Islet precursor cell (in vitro differentiated cells): ENCODE results near the gene GSN.

ENCODE experiments used
- DNase-seq: peaks from one replicate; pipeline ENCODE4 v3.0.0-alpha.2; 2018

Gene GSN

GRCh38 chr9:121304707-121305106 is 36.7 kb downstream of the GSN start:
- DNase-seq = no peak

GRCh38 chr9:121305269-121305994 is 37.5 kb downstream of the GSN start:
- no peak for DNase-seq

- DNase-seq = no peak
Observed at GRCh38 chr9:121307976-121308375, 40.0 kb downstream of the GSN start.

GRCh38 chr9:121308765-121309164 is 40.8 kb downstream of the GSN start:
- no peak for DNase-seq

GRCh38 chr9:121309171-121309570 is 41.2 kb downstream of the GSN start:
- no peak for DNase-seq

- no peak for DNase-seq
Observed at GRCh38 chr9:121309833-121310425, 42.0 kb downstream of the GSN start.

- DNase-seq = no peak
Observed at GRCh38 chr9:121310571-121310970, 42.6 kb downstream of the GSN start.

- DNase-seq = no peak
Observed at GRCh38 chr9:121312169-121312568, 44.2 kb downstream of the GSN start.

GRCh38 chr9:121313458-121314152 is 45.6 kb downstream of the GSN start:
- DNase-seq = peak; percentile 38

- DNase-seq = no peak
Observed at GRCh38 chr9:121316378-121316777, 48.4 kb downstream of the GSN start.

GRCh38 chr9:121316852-121317373 is 49.0 kb downstream of the GSN start:
- DNase-seq = peak; percentile 28

GRCh38 chr9:121317737-121318630 is 50.0 kb downstream of the GSN start:
- peak; percentile 26 for DNase-seq

GRCh38 chr9:121318631-121319382 is 50.8 kb downstream of the GSN start:
- peak; percentile 57 for DNase-seq

GRCh38 chr9:121319383-121319780 is 51.4 kb downstream of the GSN start:
- DNase-seq = peak; percentile 22

GRCh38 chr9:121321016-121321503 is 53.1 kb downstream of the GSN start:
- DNase-seq = peak; percentile 42

GRCh38 chr9:121322037-121322736 is 54.2 kb downstream of the GSN start:
- DNase-seq = no peak

GRCh38 chr9:121322737-121323448 is 54.9 kb downstream of the GSN start:
- no peak for DNase-seq

GRCh38 chr9:121323449-121324151 is 55.6 kb downstream of the GSN start:
- no peak for DNase-seq

GRCh38 chr9:121324316-121324715 is 56.4 kb downstream of the GSN start:
- peak; percentile 33 for DNase-seq

- peak; percentile 40 for DNase-seq
Observed at GRCh38 chr9:121324755-121325154, 56.8 kb downstream of the GSN start.
